Vagina (tissue), 2 donors: ENCODE measurements around the gene SRPK1. TPM values are rescaled to one million over a fixed set of nuclear protein-coding genes. Genes with fewer than 3 reads are reported as not detected.

Experiments
- DNase-seq, 2 donors: peaks; one replicate each; pipeline ENCODE4 v3.0.0-alpha.2; 2017; ENCODE audit errors: extremely low spot score in 2 of 2
- H3K27ac ChIP-seq: fragments of 200-600 bp; sonication (generic); one replicate; pipeline ENCODE4 v1.5.1; 2019
- H3K27me3 ChIP-seq: fragments of 200-600 bp; sonication (generic); one replicate; pipeline ENCODE4 v1.5.1; 2019
- H3K36me3 ChIP-seq, 2 donors: fragments of 200-600 bp; sonication (generic); one replicate each; pipeline ENCODE4 v1.5.1; 2017 to 2019
- H3K4me1 ChIP-seq: fragments of 200-600 bp; sonication (generic); one replicate; pipeline ENCODE4 v1.5.1; 2019
- H3K4me3 ChIP-seq, 2 donors: fragments of 200-600 bp; sonication (generic); 1 replicate in 1 of 2; 2 replicates in 1 of 2; pipeline ENCODE4 v1.5.1; 2016 to 2019
- H3K9me3 ChIP-seq: fragments of 200-600 bp; sonication (generic); one replicate; pipeline ENCODE4 v1.5.1; 2019
- POLR2A ChIP-seq, 2 donors: fragments of 450-650 bp; IDR thresholded peaks; one replicate each; pipeline ENCODE4 v1.6.1; 2017; ENCODE audit warnings: antibody characterized with exemption in 2 of 2, mild to moderate bottlenecking in 2 of 2, moderate library complexity in 2 of 2
- POLR2AphosphoS5 ChIP-seq, 2 donors: sonication (generic); formaldehyde crosslinking; IDR thresholded peaks; one replicate each; pipeline ENCODE4 v1.9.0; 2017; ENCODE audit warnings: antibody characterized with exemption in 2 of 2, mild to moderate bottlenecking in 2 of 2, low read depth in 1 of 2; ENCODE audit not compliant: insufficient read depth in 1 of 2
- intact Hi-C: fragments of 100-400 bp; cut with DNase I; formaldehyde crosslinking; loops from one replicate; pipeline ENCODE4 v1.15.1; 2023
- total RNA-seq: library from RNA; depleted of rRNA; stranded (reverse); fragments of >200 nt; gene quantifications from one replicate; pipeline ENCODE4 v1.2.3, GENCODE V29; 2016
- TF ChIP-seq, protein P1 (sequence below), 3 experiments: fragments of 450-650 bp in 2 of 3; fragments of 200-600 bp in 1 of 3; sonication (generic) in 1 of 3; IDR thresholded peaks; one replicate each; pipeline ENCODE4 v1.5.1; 2017 to 2019; ENCODE audit warnings: antibody characterized with exemption in 3 of 3, mild to moderate bottlenecking in 2 of 3, moderate library complexity in 2 of 3

The SRPK1 gene
- total RNA-seq, 1 donor from 2014 or later = 59.2 TPM

DNA sequence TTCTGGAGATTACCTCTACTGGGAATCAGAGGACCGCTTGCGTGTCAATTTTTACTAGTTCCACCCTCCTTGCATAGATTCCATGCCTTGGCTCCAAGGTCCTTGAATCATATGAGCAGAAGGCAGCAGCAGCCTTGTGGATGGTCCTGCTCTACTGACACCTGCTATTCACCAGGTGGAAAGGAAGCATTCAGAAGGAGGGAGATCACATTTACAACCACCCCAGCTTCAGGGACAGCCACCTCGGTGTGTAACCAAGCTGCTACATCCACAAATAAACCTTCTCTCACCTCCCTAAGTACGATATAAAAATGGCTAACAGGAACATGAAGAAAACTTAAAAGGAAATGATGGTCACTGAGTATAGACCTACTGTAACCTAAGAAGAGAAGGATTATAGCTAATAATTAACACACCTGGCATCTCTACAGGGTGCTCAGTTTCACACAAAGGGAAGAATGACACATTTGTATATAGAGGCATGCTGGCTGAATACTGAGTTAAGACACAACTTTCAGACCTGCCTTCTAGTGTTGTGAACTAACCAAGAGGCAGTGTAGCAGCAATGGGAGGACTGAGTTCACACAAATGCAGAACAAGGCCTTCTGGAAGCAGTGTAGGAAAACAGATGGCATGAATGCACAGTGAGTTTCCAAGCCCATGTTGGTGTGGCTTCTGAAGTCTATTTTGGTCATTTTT, 46.3 kb upstream of the SRPK1 start:
- intact Hi-C loops = no loop called here
- TF ChIP-seq POLR2AphosphoS5 (IDR thresholded peaks at IDR 0.05; ENCODE audit: insufficient read depth in 1 of 2, low read depth in 1 of 2) = no peak
- TF ChIP-seq, protein P1, sequence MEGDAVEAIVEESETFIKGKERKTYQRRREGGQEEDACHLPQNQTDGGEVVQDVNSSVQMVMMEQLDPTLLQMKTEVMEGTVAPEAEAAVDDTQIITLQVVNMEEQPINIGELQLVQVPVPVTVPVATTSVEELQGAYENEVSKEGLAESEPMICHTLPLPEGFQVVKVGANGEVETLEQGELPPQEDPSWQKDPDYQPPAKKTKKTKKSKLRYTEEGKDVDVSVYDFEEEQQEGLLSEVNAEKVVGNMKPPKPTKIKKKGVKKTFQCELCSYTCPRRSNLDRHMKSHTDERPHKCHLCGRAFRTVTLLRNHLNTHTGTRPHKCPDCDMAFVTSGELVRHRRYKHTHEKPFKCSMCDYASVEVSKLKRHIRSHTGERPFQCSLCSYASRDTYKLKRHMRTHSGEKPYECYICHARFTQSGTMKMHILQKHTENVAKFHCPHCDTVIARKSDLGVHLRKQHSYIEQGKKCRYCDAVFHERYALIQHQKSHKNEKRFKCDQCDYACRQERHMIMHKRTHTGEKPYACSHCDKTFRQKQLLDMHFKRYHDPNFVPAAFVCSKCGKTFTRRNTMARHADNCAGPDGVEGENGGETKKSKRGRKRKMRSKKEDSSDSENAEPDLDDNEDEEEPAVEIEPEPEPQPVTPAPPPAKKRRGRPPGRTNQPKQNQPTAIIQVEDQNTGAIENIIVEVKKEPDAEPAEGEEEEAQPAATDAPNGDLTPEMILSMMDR (IDR thresholded peaks at IDR 0.05) = no peak
- TF ChIP-seq POLR2A (IDR thresholded peaks at IDR 0.05) = no peak
- no peaks in the 10 kb centered on the region for H3K27me3 ChIP-seq
- H3K36me3 ChIP-seq = no peaks in the 10 kb centered on the region
- no peaks in the 10 kb centered on the region for H3K9me3 ChIP-seq
- DNase-seq = no peak
- H3K4me1 ChIP-seq = no peaks in the 10 kb centered on the region
- no peak overlapping the region for H3K4me3 ChIP-seq
- H3K27ac ChIP-seq = no peak overlapping the region

GRCh38 chr6:35962779-35963560, 42.1 kb upstream of the SRPK1 start:
- H3K4me3 ChIP-seq = no peak overlapping the region
- DNase-seq = no peak
- H3K9me3 ChIP-seq = no peaks in the 10 kb centered on the region
- intact Hi-C loops = no loop called here
- no peaks in the 10 kb centered on the region for H3K4me1 ChIP-seq
- no peaks in the 10 kb centered on the region for H3K36me3 ChIP-seq
- no peak overlapping the region for H3K27ac ChIP-seq
- TF ChIP-seq POLR2AphosphoS5 (IDR thresholded peaks at IDR 0.05; ENCODE audit: insufficient read depth in 1 of 2, low read depth in 1 of 2) (no peak), POLR2A (IDR thresholded peaks at IDR 0.05) (no peak)
- TF ChIP-seq, protein P1 (IDR thresholded peaks at IDR 0.05) = no peak
- H3K27me3 ChIP-seq = no peaks in the 10 kb centered on the region

DNA sequence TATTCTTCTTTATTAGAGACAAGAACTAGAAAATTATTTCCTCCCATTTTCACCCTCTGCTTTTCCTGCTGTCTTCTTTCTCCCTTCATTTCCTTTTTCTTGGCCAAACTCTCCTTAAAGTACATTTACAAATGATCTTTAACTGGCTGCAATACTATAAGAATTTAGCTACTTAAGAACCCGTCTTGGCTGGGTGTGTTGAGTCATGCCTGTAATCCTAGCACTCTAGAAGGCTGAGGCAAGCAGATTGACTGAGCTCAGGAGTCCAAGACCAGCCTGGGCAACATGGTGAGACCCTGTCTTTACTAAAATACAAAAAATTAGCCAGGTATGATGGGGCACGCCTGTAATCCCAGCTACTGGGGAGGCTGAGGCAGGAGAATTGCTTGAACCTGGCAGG, 39.3 kb upstream of the SRPK1 start:
- no peak for DNase-seq
- no peaks in the 10 kb centered on the region for H3K36me3 ChIP-seq
- TF ChIP-seq POLR2AphosphoS5 (IDR thresholded peaks at IDR 0.05; ENCODE audit: insufficient read depth in 1 of 2, low read depth in 1 of 2) = no peak
- H3K4me3 ChIP-seq = no peak overlapping the region
- H3K9me3 ChIP-seq = no peaks in the 10 kb centered on the region
- intact Hi-C loops = no loop called here
- no peaks in the 10 kb centered on the region for H3K4me1 ChIP-seq
- no peak overlapping the region for H3K27ac ChIP-seq
- no peaks in the 10 kb centered on the region for H3K27me3 ChIP-seq

DNA sequence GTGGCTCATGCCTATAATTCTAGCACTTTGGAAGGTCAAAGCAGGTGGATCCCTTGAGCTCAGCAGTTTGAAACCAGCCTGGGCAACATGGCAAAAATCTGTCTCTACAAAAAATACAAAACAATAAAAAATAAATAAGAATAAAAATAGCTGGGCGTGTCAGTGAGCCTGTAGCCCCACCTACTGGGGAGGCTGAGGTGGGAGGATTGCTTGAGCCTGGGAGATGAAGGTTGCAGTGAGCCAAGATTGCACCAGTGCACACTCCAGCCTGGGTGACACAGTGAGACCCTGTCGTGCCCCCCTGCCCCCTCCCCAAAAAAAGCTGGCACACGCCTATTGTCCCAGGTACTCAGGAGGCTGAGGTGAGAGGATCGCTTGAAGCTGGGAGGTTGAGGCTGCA, 35.1 kb upstream of the SRPK1 start:
- Histone ChIP-seq H3K9me3 (no peaks in the 10 kb centered on the region), H3K4me3 (no peak overlapping the region), H3K27me3 (no peaks in the 10 kb centered on the region), H3K27ac (no peak overlapping the region), H3K36me3 (no peaks in the 10 kb centered on the region), H3K4me1 (no peaks in the 10 kb centered on the region)
- intact Hi-C loops = no loop called here
- TF ChIP-seq POLR2AphosphoS5 (IDR thresholded peaks at IDR 0.05; ENCODE audit: insufficient read depth in 1 of 2, low read depth in 1 of 2) (no peak), POLR2A (IDR thresholded peaks at IDR 0.05) (no peak)
- TF ChIP-seq, protein P1 (IDR thresholded peaks at IDR 0.05) = no peak
- DNase-seq = no peak

DNA sequence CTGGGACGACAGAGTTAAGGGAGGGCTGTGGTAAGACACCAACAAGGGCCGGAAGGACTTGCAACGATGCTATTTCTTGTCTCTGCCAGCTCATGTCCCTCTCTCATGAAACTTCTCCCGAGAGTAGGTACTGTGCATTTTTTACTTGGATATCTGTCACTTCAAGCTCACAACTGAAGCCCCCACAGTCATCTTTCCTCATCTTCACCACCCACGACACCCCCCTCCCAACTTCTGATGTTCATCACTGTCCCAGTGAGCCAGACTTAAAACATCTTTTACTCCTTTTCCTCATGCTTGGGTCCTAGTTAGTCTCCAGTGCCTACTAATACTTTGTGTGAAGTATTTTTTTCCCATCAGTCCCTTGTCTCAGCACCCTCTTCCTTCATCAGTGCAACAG, 34.6 kb upstream of the SRPK1 start:
- Histone ChIP-seq H3K4me1 (no peaks in the 10 kb centered on the region), H3K27ac (no peak overlapping the region), H3K36me3 (no peaks in the 10 kb centered on the region), H3K4me3 (no peak overlapping the region), H3K9me3 (no peaks in the 10 kb centered on the region), H3K27me3 (no peaks in the 10 kb centered on the region)
- TF ChIP-seq POLR2AphosphoS5 (IDR thresholded peaks at IDR 0.05; ENCODE audit: insufficient read depth in 1 of 2, low read depth in 1 of 2) = no peak
- TF ChIP-seq, protein P1 (IDR thresholded peaks at IDR 0.05) = no peak
- TF ChIP-seq POLR2A (IDR thresholded peaks at IDR 0.05) = no peak
- DNase-seq = no peak
- intact Hi-C loops = no loop called here
